Keratinocyte (primary cell): ENCODE data around the gene NOG.

Source experiments
- EZH2 ChIP-seq: IDR thresholded peaks from one replicate; pipeline ENCODE4 v1.6.1; 2012; ENCODE audit warnings: inconsistent platforms, mild to moderate bottlenecking, low read length, moderate library complexity
- TF ChIP-seq, protein P1 (sequence below), 3 experiments: IDR thresholded peaks in 1 of 3; conservative IDR thresholded peaks in 1 of 3; optimal IDR thresholded peaks in 1 of 3; 2 replicates in 2 of 3; 3 replicates in 1 of 3; pipeline versions ENCODE3 to v1.5.1; 2011; ENCODE audit warnings: low read length in 3 of 3, mild to moderate bottlenecking in 3 of 3, moderate library complexity in 2 of 3, control low read depth in 1 of 3, inconsistent platforms in 1 of 3; ENCODE audit not compliant: insufficient read depth in 2 of 3; ENCODE audit errors: extremely low read depth in 1 of 3

DNA sequence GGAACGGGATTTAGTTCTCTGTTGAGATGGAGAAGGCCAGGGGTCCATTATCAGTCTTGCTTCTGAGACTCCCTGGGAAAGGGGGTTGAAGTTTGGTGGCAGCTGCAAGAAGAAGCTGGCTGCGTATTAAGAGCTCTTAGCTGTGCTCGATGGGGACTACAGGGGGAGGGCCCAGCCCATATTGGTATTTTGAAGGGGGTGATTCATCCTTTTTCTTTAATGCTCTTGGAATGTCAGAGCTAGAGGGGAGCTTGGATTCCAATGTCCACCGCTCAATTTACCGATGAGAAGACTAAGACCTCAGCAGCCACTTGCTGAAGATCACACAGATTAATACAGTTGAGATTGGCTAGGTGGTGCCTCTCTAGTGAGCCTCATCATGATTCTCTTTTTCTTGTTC lies 5.0 kb downstream of the NOG start:
- TF ChIP-seq EZH2: no peak
- TF ChIP-seq, protein P1, sequence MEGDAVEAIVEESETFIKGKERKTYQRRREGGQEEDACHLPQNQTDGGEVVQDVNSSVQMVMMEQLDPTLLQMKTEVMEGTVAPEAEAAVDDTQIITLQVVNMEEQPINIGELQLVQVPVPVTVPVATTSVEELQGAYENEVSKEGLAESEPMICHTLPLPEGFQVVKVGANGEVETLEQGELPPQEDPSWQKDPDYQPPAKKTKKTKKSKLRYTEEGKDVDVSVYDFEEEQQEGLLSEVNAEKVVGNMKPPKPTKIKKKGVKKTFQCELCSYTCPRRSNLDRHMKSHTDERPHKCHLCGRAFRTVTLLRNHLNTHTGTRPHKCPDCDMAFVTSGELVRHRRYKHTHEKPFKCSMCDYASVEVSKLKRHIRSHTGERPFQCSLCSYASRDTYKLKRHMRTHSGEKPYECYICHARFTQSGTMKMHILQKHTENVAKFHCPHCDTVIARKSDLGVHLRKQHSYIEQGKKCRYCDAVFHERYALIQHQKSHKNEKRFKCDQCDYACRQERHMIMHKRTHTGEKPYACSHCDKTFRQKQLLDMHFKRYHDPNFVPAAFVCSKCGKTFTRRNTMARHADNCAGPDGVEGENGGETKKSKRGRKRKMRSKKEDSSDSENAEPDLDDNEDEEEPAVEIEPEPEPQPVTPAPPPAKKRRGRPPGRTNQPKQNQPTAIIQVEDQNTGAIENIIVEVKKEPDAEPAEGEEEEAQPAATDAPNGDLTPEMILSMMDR (optimal IDR thresholded peaks at IDR 0.05 in 1 of 3, IDR thresholded peaks at IDR 0.05 in 1 of 3, conservative IDR thresholded peaks at IDR 0.05 in 1 of 3; ENCODE audit: extremely low read depth in 1 of 3, insufficient read depth in 2 of 3, low read length in 3 of 3): no peak
